Lung (tissue), 12 donors: Measurements from ENCODE around the gene ZBTB39. TPM values are rescaled to one million over a fixed set of nuclear protein-coding genes. Genes with fewer than 3 reads are reported as not detected.

Experiments
- ATAC-seq: fragments of 200-7000 bp; cut with Tn5 transposase; one replicate; pipeline ENCODE4 v1.9.1; 2020; ENCODE audit warnings: moderate number of reproducible peaks; ENCODE audit not compliant: insufficient read depth, low FRiP score
- DNase-seq, 3 donors: peaks; one replicate each; pipeline ENCODE4 v3.0.0-alpha.2; 2013 to 2017
- H3K27ac ChIP-seq, 2 donors: one replicate each; pipeline ENCODE4 v1.5.1; 2013; ENCODE audit warnings: mild to moderate bottlenecking in 2 of 2, moderate library complexity in 2 of 2, control low read depth in 1 of 2, inconsistent platforms in 1 of 2, low read depth in 1 of 2, low read length in 1 of 2
- H3K27me3 ChIP-seq, 3 donors: one replicate each; pipeline ENCODE4 v1.5.1; 2013; ENCODE audit warnings: low read length in 2 of 3; ENCODE audit not compliant: control insufficient read depth in 3 of 3, insufficient read depth in 3 of 3
- H3K36me3 ChIP-seq, 4 donors: one replicate each; pipeline ENCODE4 v1.5.1; 2013; ENCODE audit warnings: low read length in 4 of 4, mild to moderate bottlenecking in 1 of 4, moderate library complexity in 1 of 4; ENCODE audit not compliant: control insufficient read depth in 4 of 4, insufficient read depth in 4 of 4
- H3K4me1 ChIP-seq, 5 donors: one replicate each; pipeline ENCODE4 v1.5.1; 2013; ENCODE audit warnings: low read length in 5 of 5, mild to moderate bottlenecking in 2 of 5, moderate library complexity in 1 of 5; ENCODE audit not compliant: control insufficient read depth in 5 of 5, insufficient read depth in 5 of 5
- H3K4me3 ChIP-seq: one replicate; pipeline ENCODE4 v1.5.1; 2013; ENCODE audit warnings: mild to moderate bottlenecking, control low read depth, moderate library complexity
- H3K9ac ChIP-seq, 2 donors: one replicate each; pipeline ENCODE4 v1.5.1; 2013; ENCODE audit warnings: low read length in 2 of 2, control low read depth in 1 of 2; ENCODE audit not compliant: insufficient read depth in 1 of 2
- H3K9me3 ChIP-seq, 4 donors: one replicate each; pipeline ENCODE4 v1.5.1; 2013; ENCODE audit warnings: low read length in 3 of 4, mild to moderate bottlenecking in 1 of 4, moderate library complexity in 1 of 4; ENCODE audit not compliant: control insufficient read depth in 4 of 4, insufficient read depth in 3 of 4
- WGBS, 2 donors: extraction: QIAGEN DNeasy Blood & Tissue Kit; methylation state at CpG; one replicate each; pipeline ENCODE4 v1.1.7; 2013; 5-methylcytosine and 5-hydroxymethylcytosine counted together
- polyA plus RNA-seq, 2 donors: library from polyadenylated mRNA; stranded (reverse); fragments of 200-250 nt; gene quantifications; one replicate each; pipeline ENCODE4 v1.2.1, GENCODE V29; 2013
- total RNA-seq, 2 donors: library from RNA; depleted of rRNA in 1 of 2; stranded (reverse); fragments of >200 nt in 1 of 2; gene quantifications; one replicate each; pipeline ENCODE4 v1.2.1, GENCODE V29; 2014 to 2021
- TF ChIP-seq, protein P1 (sequence below): IDR thresholded peaks from 2 replicates; pipeline ENCODE4 v1.5.1; 2012; ENCODE audit warnings: mild to moderate bottlenecking; ENCODE audit errors: control extremely low read depth, extremely low read depth
- donor health status: control.
- donor health status: control.
- donor health status: Bipolar disorder and iron deficiency.
- donor health status: healthy.
- donor health status: DM: yes; HTN: yes; CAD: no.

ZBTB39 gene
- total and polyA plus RNA-seq, 4 donors = 2.2 to 9.1 (median 4.5) TPM

DNA sequence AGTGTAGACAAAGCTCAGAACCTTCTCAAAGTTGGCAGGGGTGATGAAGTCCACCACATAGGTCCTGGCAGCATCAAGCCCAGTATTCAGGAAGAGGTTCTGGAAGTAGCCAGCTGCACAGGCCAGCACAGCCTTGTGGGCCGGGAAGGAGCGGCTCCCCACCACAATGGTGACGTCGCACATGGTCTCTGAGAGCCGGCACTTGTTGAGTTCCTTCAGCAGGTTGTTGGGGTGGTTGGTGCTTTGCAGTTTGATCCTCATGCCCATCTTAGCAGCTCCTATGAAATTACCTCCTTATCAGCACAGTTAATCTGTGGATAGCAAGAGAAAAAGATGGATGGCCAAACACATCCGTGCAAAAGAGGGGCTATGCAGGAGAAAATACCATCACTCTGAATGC is 1.7 kb downstream of the ZBTB39 start:
- H3K9ac ChIP-seq = no peak overlapping the region
- WGBS, 2 donors = 82 to 84% methylated on average over 6 of the region's 6 CpGs
- peaks cover 0 to 12% (median 4%) of the 10 kb centered on the region in 5 donors for H3K4me1 ChIP-seq
- no peaks in the 10 kb centered on the region for H3K27me3 ChIP-seq
- DNase-seq = no peak
- TF ChIP-seq, protein P1, sequence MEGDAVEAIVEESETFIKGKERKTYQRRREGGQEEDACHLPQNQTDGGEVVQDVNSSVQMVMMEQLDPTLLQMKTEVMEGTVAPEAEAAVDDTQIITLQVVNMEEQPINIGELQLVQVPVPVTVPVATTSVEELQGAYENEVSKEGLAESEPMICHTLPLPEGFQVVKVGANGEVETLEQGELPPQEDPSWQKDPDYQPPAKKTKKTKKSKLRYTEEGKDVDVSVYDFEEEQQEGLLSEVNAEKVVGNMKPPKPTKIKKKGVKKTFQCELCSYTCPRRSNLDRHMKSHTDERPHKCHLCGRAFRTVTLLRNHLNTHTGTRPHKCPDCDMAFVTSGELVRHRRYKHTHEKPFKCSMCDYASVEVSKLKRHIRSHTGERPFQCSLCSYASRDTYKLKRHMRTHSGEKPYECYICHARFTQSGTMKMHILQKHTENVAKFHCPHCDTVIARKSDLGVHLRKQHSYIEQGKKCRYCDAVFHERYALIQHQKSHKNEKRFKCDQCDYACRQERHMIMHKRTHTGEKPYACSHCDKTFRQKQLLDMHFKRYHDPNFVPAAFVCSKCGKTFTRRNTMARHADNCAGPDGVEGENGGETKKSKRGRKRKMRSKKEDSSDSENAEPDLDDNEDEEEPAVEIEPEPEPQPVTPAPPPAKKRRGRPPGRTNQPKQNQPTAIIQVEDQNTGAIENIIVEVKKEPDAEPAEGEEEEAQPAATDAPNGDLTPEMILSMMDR = no peak
- H3K27ac ChIP-seq = no peak overlapping the region
- no peak for ATAC-seq
- no peaks in the 10 kb centered on the region for H3K9me3 ChIP-seq
- H3K4me3 ChIP-seq = no peak overlapping the region
- H3K36me3 ChIP-seq = peaks cover 0 to 25% (median 20%) of the 10 kb centered on the region in 4 donors

DNA sequence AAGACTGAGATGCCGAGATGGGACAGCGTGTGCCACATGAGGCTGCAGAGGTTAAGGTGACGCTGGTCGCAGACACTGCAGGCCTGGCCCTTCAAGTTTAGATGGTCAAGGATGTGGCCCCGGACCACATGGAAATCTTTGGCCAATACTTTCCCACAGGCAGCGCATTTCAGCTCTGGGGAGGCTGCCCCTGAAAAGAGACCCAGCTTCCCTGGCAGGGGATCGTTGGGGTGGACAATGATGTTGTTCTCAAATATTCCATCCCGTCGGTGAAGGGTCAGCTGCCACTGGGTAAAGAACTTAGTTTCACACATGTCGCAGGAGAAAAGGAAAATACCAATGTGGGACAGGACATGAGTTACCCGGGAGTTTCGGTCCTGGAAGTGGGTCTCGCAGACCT is 3.0 kb downstream of the ZBTB39 start:
- Histone ChIP-seq H3K36me3 (peaks cover 0 to 25% (median 20%) of the 10 kb centered on the region in 4 donors), H3K27ac (no peak overlapping the region), H3K4me3 (no peak overlapping the region), H3K9me3 (no peaks in the 10 kb centered on the region), H3K4me1 (peaks cover 0 to 12% (median 4%) of the 10 kb centered on the region in 5 donors), H3K27me3 (no peaks in the 10 kb centered on the region), H3K9ac (no peak overlapping the region)
- ATAC-seq (no peak), DNase-seq (no peak)
- TF ChIP-seq, protein P1 = no peak
- WGBS, 2 donors = 93 to 96% methylated on average over 13 of the region's 13 CpGs

DNA sequence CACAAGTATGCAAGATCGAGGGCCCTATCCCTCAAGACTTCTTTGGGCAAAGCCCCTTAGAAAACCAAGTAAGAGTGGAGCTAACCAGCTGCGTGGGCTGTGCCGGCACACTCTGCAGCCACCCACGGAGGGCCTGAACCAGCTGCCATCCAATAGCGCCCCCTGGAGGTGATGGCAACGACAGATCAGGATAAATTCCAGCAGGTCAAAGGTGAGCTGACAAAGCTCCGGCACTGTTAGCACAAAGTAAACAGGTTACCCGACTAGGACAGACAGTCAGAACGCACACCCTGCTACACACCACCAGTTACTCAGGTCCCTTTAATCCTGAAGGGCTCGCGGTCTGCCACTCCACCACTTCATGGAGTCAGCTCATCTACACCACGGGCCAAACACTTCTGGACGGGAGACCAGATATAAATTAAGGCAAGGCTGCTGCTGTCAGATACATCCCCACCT is 4.9 kb downstream of the ZBTB39 start:
- Histone ChIP-seq H3K9me3 (no peaks in the 10 kb centered on the region), H3K4me1 (peaks cover 0 to 10% (median 6%) of the 10 kb centered on the region in 5 donors), H3K27ac (no peak overlapping the region), H3K4me3 (no peak overlapping the region), H3K27me3 (no peaks in the 10 kb centered on the region), H3K9ac (no peak overlapping the region), H3K36me3 (peaks cover 0 to 25% (median 23%) of the 10 kb centered on the region in 4 donors)
- peak; percentile 38 to 47 (median 43) for DNase-seq
- 30 to 38% methylated on average over 13 of the region's 13 CpGs for WGBS, 2 donors
- TF ChIP-seq, protein P1 = peak; percentile 62
- ATAC-seq = peak; percentile 66

DNA sequence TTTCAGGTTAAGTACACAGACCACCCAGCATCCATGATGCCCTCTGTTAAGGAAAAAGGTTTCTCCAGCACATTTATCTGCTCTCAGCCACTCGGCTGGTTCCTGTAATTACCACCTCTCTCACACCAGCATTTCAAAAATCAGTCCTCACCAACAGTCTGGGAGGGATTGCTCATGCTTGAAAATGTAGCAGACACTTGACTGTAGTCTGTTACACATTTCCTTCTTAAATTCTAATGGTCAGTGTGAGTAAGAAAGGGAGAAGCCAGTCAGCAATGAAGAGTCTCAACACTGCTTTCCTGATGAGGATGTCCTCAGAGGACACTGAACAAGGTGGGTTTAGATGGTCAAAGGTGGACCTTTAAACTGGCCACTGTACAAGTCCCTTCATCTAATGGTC is 6.0 kb downstream of the ZBTB39 start:
- H3K4me1 ChIP-seq = peaks cover 0 to 15% (median 5%) of the 10 kb centered on the region in 5 donors
- TF ChIP-seq, protein P1 = no peak
- no peak overlapping the region for H3K27ac ChIP-seq
- H3K4me3 ChIP-seq = no peak overlapping the region
- peaks cover 0 to 25% (median 23%) of the 10 kb centered on the region in 4 donors for H3K36me3 ChIP-seq
- WGBS, 2 donors = 59 to 79% methylated on average over 1 of the region's 1 CpG
- DNase-seq (no peak), ATAC-seq (no peak)
- H3K9ac ChIP-seq = no peak overlapping the region
- H3K27me3 ChIP-seq = no peaks in the 10 kb centered on the region
- H3K9me3 ChIP-seq = no peaks in the 10 kb centered on the region
